Ascending aorta (tissue), 2 donors: Measurements from ENCODE around the gene KHDC3L. TPM values are rescaled to one million over a fixed set of nuclear protein-coding genes. Genes with fewer than 3 reads are reported as not detected.
A peak's percentile ranks its signal among the peaks of the same experiment; 100 is the strongest.
"Not testable (repeated sequence)": the region's sequence is repeated elsewhere in the genome, so short reads cannot be mapped to it uniquely, and the experiment has no call there.

Experiments used
- DNase-seq, 2 donors: peaks; one replicate each; pipeline ENCODE4 v3.0.0-alpha.2; 2019; ENCODE audit warnings: low spot score in 2 of 2
- H3K27ac ChIP-seq, 2 donors: fragments of 200-600 bp; sonication (generic); one replicate each; pipeline ENCODE4 v1.5.1; 2016 to 2017; ENCODE audit warnings: mild to moderate bottlenecking in 1 of 2
- H3K27me3 ChIP-seq: fragments of 200-600 bp; sonication (generic); one replicate; pipeline ENCODE4 v1.5.1; 2017
- H3K36me3 ChIP-seq, 2 donors: fragments of 200-600 bp; sonication (generic); one replicate each; pipeline ENCODE4 v1.5.1; 2016
- H3K4me1 ChIP-seq, 2 donors: fragments of 200-600 bp; sonication (generic); one replicate each; pipeline ENCODE4 v1.5.1; 2016 to 2017; ENCODE audit warnings: mild to moderate bottlenecking in 1 of 2
- H3K4me3 ChIP-seq, 2 donors: fragments of 200-600 bp; sonication (generic); one replicate each; pipeline ENCODE4 v1.5.1; 2016 to 2017; ENCODE audit warnings: mild to moderate bottlenecking in 1 of 2
- H3K9me3 ChIP-seq, 2 donors: fragments of 200-600 bp; sonication (generic); one replicate each; pipeline ENCODE4 v1.5.1; 2016
- CTCF ChIP-seq, 3 experiments: fragments of 200-600 bp in 2 of 3; fragments of 450-650 bp in 1 of 3; sonication (generic) in 2 of 3; IDR thresholded peaks; one replicate each; pipeline ENCODE4 v1.5.1; 2016 to 2019; ENCODE audit warnings: antibody characterized with exemption in 3 of 3, mild to moderate bottlenecking in 1 of 3, moderate library complexity in 1 of 3
- intact Hi-C: fragments of 100-400 bp; cut with DNase I; formaldehyde crosslinking; loops from one replicate; pipeline ENCODE4 v1.15.1; 2023
- total RNA-seq: library from RNA; depleted of rRNA; stranded (reverse); fragments of >200 nt; gene quantifications from one replicate; pipeline ENCODE4 v1.1.0, GENCODE V29; 2016

Gene KHDC3L
- total RNA-seq, 1 donor from 2014 or later: not detected

GRCh38 chr6:73388433-73388799 is 26.0 kb downstream of the KHDC3L start:
- Histone ChIP-seq H3K9me3 (no peaks in the 10 kb centered on the region), H3K27ac (peak overlapping the region; percentile 58 to 78)

GRCh38 chr6:73388800-73389512 is 26.5 kb downstream of the KHDC3L start:
- H3K4me3 ChIP-seq: peak overlapping the region; percentile 58 to 66
- no peaks in the 10 kb centered on the region for H3K36me3 ChIP-seq
- no peaks in the 10 kb centered on the region for H3K4me1 ChIP-seq
- intact Hi-C loops: loop anchor here (5.0 kb wide), 1 partner anchor 102 kb away; no protein-coding TSS in a partner anchor
- peak overlapping the region; percentile 58 to 78 for H3K27ac ChIP-seq
- no peaks in the 10 kb centered on the region for H3K9me3 ChIP-seq
- DNase-seq: peak in 1 of 2 donors; percentile 72
- TF ChIP-seq CTCF (IDR thresholded peaks at IDR 0.05): peak; percentile 14 to 67 (median 52)
- no peaks in the 10 kb centered on the region for H3K27me3 ChIP-seq

More at GRCh38 chr6:73388433-73388799, 26.0 kb downstream of the KHDC3L start:
- peak overlapping the region; percentile 58 to 66 for H3K4me3 ChIP-seq
- H3K4me1 ChIP-seq: no peaks in the 10 kb centered on the region
- intact Hi-C loops: loop anchor here (5.0 kb wide), 1 partner anchor 101 kb away; no protein-coding TSS in a partner anchor
- no peak for DNase-seq
- no peaks in the 10 kb centered on the region for H3K36me3 ChIP-seq
- TF ChIP-seq CTCF (IDR thresholded peaks at IDR 0.05): no peak
- no peaks in the 10 kb centered on the region for H3K27me3 ChIP-seq

GRCh38 chr6:73389854-73390253 is 27.4 kb downstream of the KHDC3L start:
- Histone ChIP-seq H3K9me3 (no peaks in the 10 kb centered on the region), H3K27me3 (no peaks in the 10 kb centered on the region), H3K4me1 (no peaks in the 10 kb centered on the region), H3K4me3 (no peak overlapping the region), H3K27ac (no peak overlapping the region), H3K36me3 (no peaks in the 10 kb centered on the region)
- intact Hi-C loops: loop anchor here (5.0 kb wide), 1 partner anchor 103 kb away; no protein-coding TSS in a partner anchor
- TF ChIP-seq CTCF (IDR thresholded peaks at IDR 0.05): no peak
- no peak for DNase-seq

- Histone ChIP-seq H3K9me3 (no peaks in the 10 kb centered on the region), H3K27ac (no peak overlapping the region), H3K27me3 (no peaks in the 10 kb centered on the region), H3K4me3 (no peak overlapping the region), H3K4me1 (no peaks in the 10 kb centered on the region), H3K36me3 (no peaks in the 10 kb centered on the region)
- intact Hi-C loops: no loop called here
- DNase-seq: no peak
- no peak for TF ChIP-seq CTCF (IDR thresholded peaks at IDR 0.05)
These were observed 29.2 kb downstream of the KHDC3L start for GRCh38 chr6:73391675-73392074.

- H3K36me3 ChIP-seq, DNase-seq: not testable (repeated sequence)
These were observed 29.7 kb downstream of the KHDC3L start for GRCh38 chr6:73392188-73392587.

GRCh38 chr6:73393278-73393677 is 30.8 kb downstream of the KHDC3L start:
- Histone ChIP-seq H3K36me3 (no peaks in the 10 kb centered on the region), H3K9me3 (no peaks in the 10 kb centered on the region), H3K27ac (peak overlapping the region in 1 of 2 donors; percentile 11), H3K27me3 (no peaks in the 10 kb centered on the region), H3K4me1 (no peaks in the 10 kb centered on the region), H3K4me3 (no peak overlapping the region)
- intact Hi-C loops: no loop called here
- no peak for DNase-seq
- no peak for TF ChIP-seq CTCF (IDR thresholded peaks at IDR 0.05)

More at GRCh38 chr6:73392188-73392587, 29.7 kb downstream of the KHDC3L start:
- intact Hi-C loops, H3K27me3 ChIP-seq, H3K4me3 ChIP-seq, H3K4me1 ChIP-seq, H3K27ac ChIP-seq, H3K9me3 ChIP-seq: not testable (repeated sequence)
